Suprapubic skin (tissue), 4 donors: Measurements from ENCODE around the gene FAM193B.

Experiments
- CTCF ChIP-seq, 2 donors: fragments of 200-600 bp in 1 of 2; fragments of 450-650 bp in 1 of 2; sonication (generic) in 1 of 2; IDR thresholded peaks; one replicate each; pipeline ENCODE4 v1.5.1; 2016 to 2019; ENCODE audit warnings: antibody characterized with exemption in 2 of 2, mild to moderate bottlenecking in 1 of 2, moderate library complexity in 1 of 2
- EP300 ChIP-seq: sonication (generic); formaldehyde crosslinking; IDR thresholded peaks from one replicate; pipeline ENCODE4 v1.6.1; 2017; ENCODE audit warnings: antibody characterized with exemption
- POLR2A ChIP-seq, 2 donors: fragments of 450-650 bp; IDR thresholded peaks; one replicate each; pipeline ENCODE4 v1.6.1; 2017; ENCODE audit warnings: antibody characterized with exemption in 2 of 2, mild to moderate bottlenecking in 2 of 2, moderate library complexity in 2 of 2
- POLR2AphosphoS5 ChIP-seq, 3 donors: sonication (generic); formaldehyde crosslinking; IDR thresholded peaks; one replicate each; pipeline ENCODE4 v1.6.1; 2017; ENCODE audit warnings: antibody characterized with exemption in 3 of 3

- TF ChIP-seq CTCF (IDR thresholded peaks at IDR 0.05) (no peak), POLR2A (IDR thresholded peaks at IDR 0.05) (no peak), POLR2AphosphoS5 (IDR thresholded peaks at IDR 0.05) (no peak), EP300 (no peak)
These were observed 18.0 kb downstream of the FAM193B start for GRCh38 chr5:177536386-177536785.
